K562 (cell line): ENCODE results near the gene PNPLA8. TPM values are rescaled to one million over a fixed set of nuclear protein-coding genes. Genes with fewer than 3 reads are reported as not detected.

Source experiments
- AFF1 ChIP-seq, 2 experiments: fragments of 450-650 bp; IDR thresholded peaks; 2 replicates each; pipeline ENCODE4 v1.6.1; 2018; ENCODE audit warnings: mild to moderate bottlenecking in 2 of 2, low read depth in 1 of 2; ENCODE audit not compliant: partially characterized antibody in 2 of 2
- CREM ChIP-seq: IDR thresholded peaks from 2 replicates; pipeline ENCODE4 v1.6.1; 2014; ENCODE audit warnings: antibody characterized with exemption, low read depth
- CTBP1 ChIP-seq: fragments of 450-650 bp; IDR thresholded peaks from 2 replicates; pipeline ENCODE4 v1.6.1; 2016; ENCODE audit warnings: borderline replicate concordance
- ETV6 ChIP-seq, 3 experiments: fragments of 150-350 bp in 1 of 3; sonication (generic) in 1 of 3; formaldehyde crosslinking in 1 of 3; IDR thresholded peaks; 2 replicates each; pipeline versions ENCODE4 v1.6.1 to v1.8.0; 2014 to 2022; ENCODE audit warnings: borderline replicate concordance in 2 of 3, low read depth in 2 of 3, antibody characterized with exemption in 1 of 3, low read length in 1 of 3, mild to moderate bottlenecking in 1 of 3, missing genetic modification reagents in 1 of 3
- FOXA3 ChIP-seq, 2 experiments: fragments of 450-650 bp in 1 of 2; sonication (generic) in 1 of 2; formaldehyde crosslinking; IDR thresholded peaks in 1 of 2; conservative IDR thresholded peaks in 1 of 2; 2 replicates each; pipeline versions ENCODE4 v1.4.0 to v1.8.0; 2020 to 2022; ENCODE audit warnings: mild to moderate bottlenecking in 2 of 2, missing genetic modification reagents in 1 of 2
- HNRNPH1 ChIP-seq: fragments of 200-400 bp; formaldehyde crosslinking; optimal IDR thresholded peaks from 2 replicates; pipeline ENCODE3; 2017; ENCODE audit warnings: low read depth, mild to moderate bottlenecking, low read length, moderate library complexity
- MAFK ChIP-seq: IDR thresholded peaks from 2 replicates; pipeline ENCODE4 v1.6.1; 2011; ENCODE audit warnings: low read length, improper control_type of control experiment
- MECOM ChIP-seq: fragments of 250-450 bp; sonication (Bioruptor Pico); IDR thresholded peaks from 2 replicates; pipeline ENCODE4 v1.8.0; 2022; ENCODE audit warnings: inconsistent platforms
- POLR2H ChIP-seq: IDR thresholded peaks from 2 replicates; pipeline ENCODE4 v1.6.1; 2016; ENCODE audit warnings: missing genetic modification characterization, low read depth, mild to moderate bottlenecking, control low read depth, missing compliant biosample characterization, moderate library complexity
- RNF2 ChIP-seq: sonication (generic); IDR thresholded peaks from 2 replicates; pipeline ENCODE4 v1.6.1; 2016
- SIN3B ChIP-seq: fragments of 450-650 bp; IDR thresholded peaks from 2 replicates; pipeline ENCODE4 v1.6.1; 2017; ENCODE audit warnings: low read depth, mild to moderate bottlenecking, moderate library complexity
- STAT5A ChIP-seq: IDR thresholded peaks from 2 replicates; pipeline ENCODE4 v1.6.1; 2012; ENCODE audit warnings: low read length, inconsistent platforms, borderline replicate concordance
- SUPT5H ChIP-seq: fragments of 450-650 bp; IDR thresholded peaks from 2 replicates; pipeline ENCODE4 v1.6.1; 2016
- TCF7 ChIP-seq: sonication (generic); IDR thresholded peaks from 2 replicates; pipeline ENCODE4 v1.6.1; 2016; ENCODE audit warnings: antibody characterized with exemption, borderline replicate concordance
- THAP12 ChIP-seq: fragments of 250-450 bp; sonication (Bioruptor Pico); IDR thresholded peaks from 2 replicates; pipeline ENCODE4 v1.9.0; 2021; ENCODE audit warnings: mild to moderate bottlenecking, inconsistent platforms
- TOE1 ChIP-seq, 2 experiments: fragments of 450-650 bp in 1 of 2; sonication (generic) in 1 of 2; formaldehyde crosslinking in 1 of 2; IDR thresholded peaks; 2 replicates each; pipeline versions ENCODE4 v1.7.1 to v1.8.0; 2016 to 2022; ENCODE audit warnings: borderline replicate concordance in 2 of 2, mild to moderate bottlenecking in 2 of 2, antibody characterized with exemption in 1 of 2, inconsistent platforms in 1 of 2, low read depth in 1 of 2, missing genetic modification reagents in 1 of 2, moderate library complexity in 1 of 2
- ZBTB12 ChIP-seq: fragments of 250-450 bp; sonication (Bioruptor Pico); IDR thresholded peaks from 2 replicates; pipeline ENCODE4 v1.4.0; 2020
- ZNF263 ChIP-seq: sonication (generic); formaldehyde crosslinking; IDR thresholded peaks from 2 replicates; pipeline ENCODE4 v1.8.0; 2022; ENCODE audit warnings: mild to moderate bottlenecking, missing genetic modification reagents, borderline replicate concordance
- ZNF668 ChIP-seq: fragments of 250-450 bp; sonication (Bioruptor Pico); IDR thresholded peaks from 2 replicates; pipeline ENCODE4 v1.8.0; 2022; ENCODE audit warnings: mild to moderate bottlenecking, inconsistent platforms
- polyA plus RNA-seq, 8 experiments: library from polyadenylated mRNA; depleted of rRNA in 4 of 8; stranded (reverse) in 5 of 8; unstranded in 3 of 8; fragments of >200 nt; fragmentation: Nextera tagmentation in 2 of 8; fragmentation: Illumina TruSeq in 1 of 8; extraction: Ambion mirVana in 2 of 8; extraction: Trizol in 1 of 8; gene quantifications; 2 replicates each; pipeline versions ENCODE4 v1.2.1 to v1.2.3, GENCODE V29; 2011 to 2014; ENCODE audit warnings: inconsistent platforms in 1 of 8, missing spikeins in 1 of 8
- total RNA-seq, 7 experiments: library from RNA; depleted of rRNA in 6 of 7; stranded (reverse); fragments of >200 nt in 6 of 7; fragmentation: Illumina TruSeq in 2 of 7; extraction: Trizol in 2 of 7; gene quantifications; 2 replicates each; pipeline versions ENCODE4 v1.2.1 to v1.2.3, GENCODE V29; 2011 to 2021; ENCODE audit warnings: low replicate concordance in 1 of 7

Gene PNPLA8
- total and polyA plus RNA-seq, 9 of the 15 experiments (the other 6 are each of a cell fraction or from before 2014, with no cell fraction given) = 12.8 to 27.6 (median 16.3) TPM

GRCh38 chr7:108525985-108526767, at the start of gene PNPLA8 (continued):
- TF ChIP-seq ZNF263 (CRISPR knock-in tag) (peak; percentile 42; the same call in 1 of the 2 replicates), SUPT5H (peak; percentile 93), HNRNPH1 (no peak), TCF7 (peak; percentile 75; the same call in 1 of the 2 replicates), SIN3B (peak; percentile 17; the same call in 1 of the 2 replicates), ZBTB12 (peak; percentile 90), CREM (peak; percentile 97), MAFK (peak; percentile 1; the same call in 1 of the 2 replicates), POLR2H (tag) (peak; percentile 96), STAT5A (0 out of 2 replicates have a peak, but pooled peaks have one; percentile 12), AFF1 (IDR thresholded peaks at IDR 0.05; ENCODE audit: low read depth in 1 of 2, partially characterized antibody in 2 of 2) (peak; percentile 23 to 64), RNF2 (peak; percentile 71; the same call in 1 of the 2 replicates), TOE1 (IDR thresholded peaks at IDR 0.05; ENCODE audit: borderline replicate concordance) (peak; percentile 74; the same call in 1 of the 2 replicates), TOE1 (CRISPR knock-in tag; IDR thresholded peaks at IDR 0.05; ENCODE audit: borderline replicate concordance, low read depth) (no peak), THAP12 (CRISPR knock-in tag) (peak; percentile 85), ZNF668 (CRISPR knock-in tag) (peak; percentile 78; the same call in 1 of the 2 replicates), ETV6 (IDR thresholded peaks at IDR 0.05; ENCODE audit: borderline replicate concordance in 1 of 2, low read depth in 2 of 2, low read length in 1 of 2) (no peak; a peak in 1 of 4 replicates), ETV6 (CRISPR knock-in tag; IDR thresholded peaks at IDR 0.05; ENCODE audit: borderline replicate concordance) (0 out of 2 replicates have a peak, but pooled peaks have one; percentile 9), MECOM (no peak), FOXA3 (CRISPR knock-in tag; conservative IDR thresholded peaks at IDR 0.05 in 1 of 2, IDR thresholded peaks at IDR 0.05 in 1 of 2) (peak in 1 of 2 experiments; percentile 84; a peak in 2 of 4 replicates), CTBP1 (peak; percentile 93; the same call in 1 of the 2 replicates)
